ENCODE data around the gene MOB1B. TPM values are rescaled to one million over a fixed set of nuclear protein-coding genes. Genes with fewer than 3 reads are reported as not detected.
A peak's percentile ranks its signal among the peaks of the same experiment; 100 is the strongest.

Gene MOB1B
- total and polyA plus RNA-seq, 8 donors: 0.87 to 48.8 (median 4.6) TPM

DNA sequence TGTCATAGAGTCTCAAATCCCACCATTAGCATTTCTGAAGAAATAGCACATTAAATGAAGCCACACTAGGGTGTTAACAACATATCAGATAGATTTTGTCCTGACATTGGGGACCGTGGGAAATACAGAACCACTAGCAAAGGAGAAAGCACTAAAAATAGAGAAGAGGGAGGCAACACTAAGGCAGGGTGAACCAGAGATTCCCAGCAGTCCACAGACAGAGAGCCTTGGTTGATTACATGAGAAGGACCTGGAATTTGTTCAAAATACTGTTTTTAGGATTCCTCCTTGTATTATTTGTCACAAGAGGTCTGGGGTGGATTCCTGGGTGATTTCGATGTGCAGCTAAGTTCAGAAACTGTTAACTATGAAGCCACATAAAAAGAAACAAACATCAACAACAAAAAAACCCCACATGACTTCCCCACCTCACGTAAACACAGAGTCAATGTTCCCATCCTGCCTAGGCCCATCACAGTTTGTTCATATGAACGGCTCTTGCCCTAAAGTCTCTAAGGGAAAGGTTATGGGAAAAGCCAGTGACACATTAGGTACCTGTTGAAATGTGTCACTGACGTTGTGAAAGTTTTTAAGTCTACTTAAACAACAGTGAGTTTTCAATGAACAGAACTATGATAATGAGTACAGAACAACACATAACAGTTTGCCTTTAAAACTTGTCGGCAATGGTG lies 38.9 kb upstream of the MOB1B start:
- H3K4me1 ChIP-seq: no peaks in the 10 kb centered on the region
- no peak overlapping the region for H3K4me3 ChIP-seq
- no peaks in the 10 kb centered on the region for H3K9me3 ChIP-seq
- H3K27me3 ChIP-seq: no peaks in the 10 kb centered on the region
- H3K36me3 ChIP-seq: no peaks in the 10 kb centered on the region
- no peak overlapping the region for H3K27ac ChIP-seq
- DNase-seq: no peak
- intact Hi-C loops (cut with DNase I; ENCODE audit: low total_unique reads): no loop called here
- 51 to 60% (median 57%) methylated on average over 6 of the region's 6 CpGs for WGBS, 5 donors
- TF ChIP-seq POLR2AphosphoS5 (IDR thresholded peaks at IDR 0.05): no peak
- TF ChIP-seq POLR2A (IDR thresholded peaks at IDR 0.05): no peak
- TF ChIP-seq, protein P1, sequence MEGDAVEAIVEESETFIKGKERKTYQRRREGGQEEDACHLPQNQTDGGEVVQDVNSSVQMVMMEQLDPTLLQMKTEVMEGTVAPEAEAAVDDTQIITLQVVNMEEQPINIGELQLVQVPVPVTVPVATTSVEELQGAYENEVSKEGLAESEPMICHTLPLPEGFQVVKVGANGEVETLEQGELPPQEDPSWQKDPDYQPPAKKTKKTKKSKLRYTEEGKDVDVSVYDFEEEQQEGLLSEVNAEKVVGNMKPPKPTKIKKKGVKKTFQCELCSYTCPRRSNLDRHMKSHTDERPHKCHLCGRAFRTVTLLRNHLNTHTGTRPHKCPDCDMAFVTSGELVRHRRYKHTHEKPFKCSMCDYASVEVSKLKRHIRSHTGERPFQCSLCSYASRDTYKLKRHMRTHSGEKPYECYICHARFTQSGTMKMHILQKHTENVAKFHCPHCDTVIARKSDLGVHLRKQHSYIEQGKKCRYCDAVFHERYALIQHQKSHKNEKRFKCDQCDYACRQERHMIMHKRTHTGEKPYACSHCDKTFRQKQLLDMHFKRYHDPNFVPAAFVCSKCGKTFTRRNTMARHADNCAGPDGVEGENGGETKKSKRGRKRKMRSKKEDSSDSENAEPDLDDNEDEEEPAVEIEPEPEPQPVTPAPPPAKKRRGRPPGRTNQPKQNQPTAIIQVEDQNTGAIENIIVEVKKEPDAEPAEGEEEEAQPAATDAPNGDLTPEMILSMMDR (IDR thresholded peaks at IDR 0.05): no peak
- TF ChIP-seq EP300 (IDR thresholded peaks at IDR 0.05): no peak

DNA sequence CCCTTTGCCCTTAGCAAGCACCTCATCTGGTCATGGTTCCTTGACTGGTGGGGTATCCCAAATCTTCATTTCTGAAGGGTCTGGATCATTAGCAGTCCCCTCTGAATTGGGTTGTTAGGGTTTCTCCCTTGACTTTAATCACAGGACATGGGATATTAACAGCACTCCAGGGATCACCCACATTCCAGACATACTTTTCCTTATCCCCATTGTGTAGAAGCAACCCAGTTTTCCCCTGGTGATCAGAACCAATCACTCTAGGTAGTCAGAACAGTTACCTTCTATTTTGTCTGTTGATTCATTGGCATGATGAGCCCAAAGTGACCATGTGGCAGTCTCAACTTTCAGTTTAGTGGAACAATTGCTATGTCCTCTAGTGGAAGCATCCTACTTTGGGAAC lies 33.4 kb upstream of the MOB1B start:
- Histone ChIP-seq H3K36me3 (no peaks in the 10 kb centered on the region), H3K4me3 (no peak overlapping the region), H3K27me3 (no peaks in the 10 kb centered on the region), H3K4me1 (no peaks in the 10 kb centered on the region), H3K27ac (no peak overlapping the region), H3K9me3 (no peaks in the 10 kb centered on the region)
- TF ChIP-seq POLR2A (IDR thresholded peaks at IDR 0.05) (no peak), POLR2AphosphoS5 (IDR thresholded peaks at IDR 0.05) (no peak), EP300 (IDR thresholded peaks at IDR 0.05) (no peak)
- TF ChIP-seq, protein P1 (IDR thresholded peaks at IDR 0.05): no peak
- no peak for DNase-seq
- intact Hi-C loops (cut with DNase I; ENCODE audit: low total_unique reads): no loop called here

DNA sequence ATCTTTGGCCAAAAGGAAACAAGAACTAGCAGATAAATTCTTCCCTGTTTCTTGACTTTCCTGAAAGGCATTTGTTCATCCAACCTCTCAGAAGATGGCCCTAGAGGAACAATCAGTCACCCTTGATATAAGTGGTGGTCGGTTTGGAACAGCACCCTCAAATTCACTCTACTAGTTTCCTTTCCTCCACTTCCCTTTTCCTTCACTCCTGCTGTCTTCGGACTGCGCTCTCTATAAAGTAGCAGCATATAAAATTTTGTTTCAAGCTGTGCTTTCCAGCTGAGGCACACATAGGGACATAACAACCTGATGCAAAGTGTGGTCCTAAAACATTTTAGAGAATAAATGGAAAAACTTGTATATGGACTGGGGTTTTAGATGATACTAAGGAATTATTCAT lies 29.0 kb upstream of the MOB1B start:
- TF ChIP-seq POLR2A (IDR thresholded peaks at IDR 0.05): no peak
- TF ChIP-seq POLR2AphosphoS5 (IDR thresholded peaks at IDR 0.05): no peak
- Histone ChIP-seq H3K36me3 (no peaks in the 10 kb centered on the region), H3K4me3 (no peak overlapping the region), H3K4me1 (no peaks in the 10 kb centered on the region), H3K27ac (no peak overlapping the region), H3K9me3 (no peaks in the 10 kb centered on the region), H3K27me3 (no peaks in the 10 kb centered on the region)
- intact Hi-C loops (cut with DNase I; ENCODE audit: low total_unique reads): no loop called here
- WGBS, 5 donors: 84 to 95% (median 86%) methylated on average over 3 of the region's 3 CpGs
- DNase-seq: no peak

DNA sequence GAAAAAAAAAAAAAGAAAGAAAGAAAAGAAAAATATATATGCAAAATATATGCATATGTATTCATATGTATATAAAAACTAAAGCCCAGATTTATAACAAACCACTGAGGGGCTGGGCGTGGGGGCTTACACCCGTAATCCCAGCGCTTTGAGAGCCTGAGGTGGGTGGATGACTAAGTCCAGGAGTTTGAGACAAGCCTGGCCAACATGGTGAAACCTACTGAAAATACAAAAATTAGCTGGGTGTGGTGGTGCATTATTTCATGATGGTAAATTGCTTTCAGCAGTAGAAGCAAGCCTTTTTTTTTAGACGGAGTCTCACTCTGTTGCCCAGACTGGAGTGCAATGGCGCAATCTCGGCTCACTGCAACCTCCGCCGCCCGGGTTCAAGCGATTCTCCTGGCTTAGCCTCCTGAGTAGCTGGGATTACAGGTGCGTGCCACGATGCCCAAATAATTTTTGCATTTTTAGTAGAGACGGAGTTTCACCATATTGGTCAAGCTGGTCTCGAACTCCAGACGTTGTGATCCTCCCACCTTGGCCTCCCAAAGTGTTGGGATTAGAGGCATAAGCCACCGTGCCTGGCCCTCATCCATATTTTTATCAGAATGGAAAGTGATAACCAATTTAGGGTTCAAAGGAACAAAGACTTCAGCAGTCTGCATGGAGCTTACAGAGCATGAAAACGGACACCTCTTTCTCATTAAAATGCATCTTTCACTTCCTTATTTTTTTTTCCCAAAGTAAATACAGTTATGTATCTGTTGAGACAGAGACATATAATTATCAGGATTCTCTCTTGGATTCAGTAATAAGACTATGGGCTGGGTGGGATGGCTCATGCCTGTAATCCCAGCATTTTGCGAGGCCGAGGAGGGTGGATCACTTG lies 27.7 kb upstream of the MOB1B start:
- TF ChIP-seq, protein P1 (IDR thresholded peaks at IDR 0.05): no peak
- TF ChIP-seq EP300 (IDR thresholded peaks at IDR 0.05) (no peak), POLR2A (IDR thresholded peaks at IDR 0.05) (no peak)
- Histone ChIP-seq H3K4me1 (no peaks in the 10 kb centered on the region), H3K9me3 (no peaks in the 10 kb centered on the region), H3K27ac (no peak overlapping the region), H3K36me3 (no peaks in the 10 kb centered on the region), H3K27me3 (no peaks in the 10 kb centered on the region), H3K4me3 (peak overlapping the region in 1 of 4 donors; percentile 7)
- WGBS, 5 donors: 86 to 91% (median 89%) methylated on average over 19 of the region's 19 CpGs
- intact Hi-C loops (cut with DNase I; ENCODE audit: low total_unique reads): no loop called here
- no peak for DNase-seq
